ENCODE results near the gene CGGBP1.

The CGGBP1 gene, protein sequence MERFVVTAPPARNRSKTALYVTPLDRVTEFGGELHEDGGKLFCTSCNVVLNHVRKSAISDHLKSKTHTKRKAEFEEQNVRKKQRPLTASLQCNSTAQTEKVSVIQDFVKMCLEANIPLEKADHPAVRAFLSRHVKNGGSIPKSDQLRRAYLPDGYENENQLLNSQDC

DNA sequence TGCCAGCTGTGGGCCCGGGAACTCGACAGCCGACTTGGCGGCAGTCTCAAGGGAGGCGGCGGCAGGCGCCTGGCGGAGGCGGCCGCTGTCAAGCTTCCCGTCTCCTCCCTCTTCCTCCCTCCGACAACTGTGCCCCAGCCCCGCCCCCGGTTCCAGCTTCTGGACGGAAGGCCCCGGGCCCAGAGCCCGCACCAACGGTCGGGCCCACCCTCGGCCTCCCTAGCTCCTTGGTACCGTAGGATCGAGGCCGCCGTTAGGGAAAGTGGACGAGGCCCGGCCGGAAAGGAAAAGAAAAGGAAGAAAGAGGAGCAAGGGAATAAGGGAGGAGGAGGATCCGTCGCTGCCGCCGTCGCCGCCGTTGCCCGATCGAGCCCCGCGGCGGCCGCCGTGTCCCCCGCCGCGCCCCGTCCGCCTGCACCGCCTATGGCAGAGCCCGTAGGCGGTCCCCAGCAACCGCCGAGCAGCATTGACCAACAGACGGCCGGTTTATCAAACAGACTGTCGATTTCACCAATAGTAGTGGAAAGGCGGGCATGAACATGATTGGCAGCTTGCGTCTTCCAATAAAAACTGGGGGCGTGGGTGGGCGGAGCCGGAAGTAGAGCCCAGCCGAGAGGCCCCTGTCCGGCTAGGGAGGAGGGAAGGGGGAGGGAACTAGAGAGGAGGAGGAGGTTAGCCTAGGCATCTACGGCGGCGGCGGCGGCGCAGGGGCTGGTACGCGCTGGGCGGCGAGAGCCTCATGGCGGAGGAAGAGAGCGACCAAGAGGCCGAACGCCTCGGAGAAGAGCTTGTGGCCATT lies at the start of gene CGGBP1, which contains the start of gene ZNF654:
TSS of gene CGGBP1 (minus strand) at position 425 of the 799 bp plus-strand sequence. CDS start 3,029 bp downstream, outside the sequence.
TSS of gene ZNF654 (plus strand) at position 675 of the 799 bp plus-strand sequence. CDS start at position 740, 65 bp downstream.
- peak; percentile 99 for DNase-seq

DNA sequence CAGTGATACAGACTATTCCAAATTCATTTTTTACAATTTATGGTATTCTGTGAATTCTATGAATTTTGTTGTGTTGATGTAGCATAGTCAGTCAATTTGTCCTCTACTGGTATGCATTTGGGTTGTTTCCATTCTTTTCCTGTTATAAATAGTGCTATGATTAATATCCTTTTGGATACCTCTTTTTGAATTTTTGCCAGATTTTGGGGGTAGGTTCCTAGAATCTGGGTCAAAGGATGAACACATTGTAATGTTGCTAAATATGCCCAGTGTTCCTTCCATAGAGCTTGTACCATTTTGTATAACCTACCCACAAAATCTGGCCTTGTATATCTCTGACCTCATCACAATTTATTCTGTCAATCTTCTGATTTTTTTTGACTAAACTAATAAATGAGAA lies 46.5 kb upstream of the CGGBP1 start:
- DNase-seq = no peak

DNA sequence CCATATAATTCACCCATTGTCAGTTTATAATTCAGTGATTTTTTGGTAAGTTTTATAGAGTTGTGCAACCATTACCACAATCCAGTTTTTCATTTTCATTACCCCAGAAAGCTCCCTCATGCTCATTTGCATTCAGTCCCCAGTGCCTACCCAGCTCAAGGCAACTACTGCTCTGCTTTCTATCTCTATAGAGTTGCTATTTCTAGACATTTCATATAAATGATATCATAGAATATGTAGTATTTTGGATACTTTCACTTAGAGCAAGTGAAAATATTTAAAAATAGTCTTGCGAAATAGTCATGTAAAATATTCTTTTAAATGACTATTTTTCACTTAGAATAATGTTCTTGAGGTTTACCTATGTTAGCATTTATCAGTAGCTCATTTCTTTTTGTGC lies 42.3 kb upstream of the CGGBP1 start:
- DNase-seq = no peak

DNA sequence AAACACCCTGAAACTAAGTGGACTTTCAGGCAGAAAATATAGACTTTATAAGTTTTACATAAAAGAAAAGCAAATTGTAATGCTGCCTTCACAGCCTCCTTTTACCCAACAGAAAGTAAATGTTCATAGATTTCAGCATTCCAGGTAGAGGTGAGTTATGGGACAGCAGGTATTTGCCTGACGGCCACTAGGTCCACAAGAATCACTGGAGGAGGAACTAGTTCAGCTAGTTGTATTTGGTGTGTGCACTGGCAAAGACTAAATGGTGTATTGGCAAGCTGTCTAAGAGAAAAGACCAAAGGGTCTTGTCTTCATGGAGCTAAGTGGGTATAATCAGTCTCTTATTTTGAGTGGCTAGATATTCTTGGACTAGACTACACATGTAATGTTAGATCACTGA lies 34.5 kb upstream of the CGGBP1 start:
- no peak for DNase-seq

DNA sequence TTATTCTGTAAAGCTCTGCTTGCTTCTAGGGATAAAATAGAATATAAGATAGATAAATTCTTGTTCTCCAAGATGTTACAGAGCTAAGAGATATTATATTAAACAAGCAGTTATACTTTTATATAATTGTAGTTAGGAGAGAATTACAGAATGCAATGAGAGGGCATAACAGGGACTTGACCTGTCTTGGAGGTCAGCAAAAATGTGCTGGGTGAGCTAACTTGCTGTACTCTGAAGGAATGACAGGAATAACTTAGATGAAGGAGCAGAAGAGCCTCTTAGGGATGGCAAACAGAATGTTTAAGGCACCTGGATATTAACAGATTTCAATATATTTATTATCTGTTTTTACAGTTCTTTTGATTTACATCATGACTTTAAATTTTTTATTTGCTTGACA lies 33.5 kb upstream of the CGGBP1 start:
- no peak for DNase-seq

DNA sequence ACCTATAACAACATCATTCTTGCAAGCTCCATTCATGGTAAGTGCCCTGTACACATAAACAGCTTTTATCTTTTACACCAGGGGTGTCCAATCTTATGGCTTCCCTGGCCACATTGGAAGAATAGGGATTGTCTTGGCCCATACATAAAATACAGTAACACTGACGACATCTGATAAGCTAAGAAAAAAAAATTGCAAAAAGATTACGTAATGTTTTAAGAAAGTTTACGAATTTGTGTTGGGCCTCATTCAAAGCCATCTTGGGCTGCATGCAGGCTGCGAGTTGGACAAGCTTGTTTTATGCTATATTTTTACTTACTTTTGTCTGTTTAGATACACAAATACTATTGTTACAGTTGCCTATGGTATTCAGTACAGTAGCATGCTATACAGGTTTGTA lies 31.9 kb upstream of the CGGBP1 start:
- no peak for DNase-seq

DNA sequence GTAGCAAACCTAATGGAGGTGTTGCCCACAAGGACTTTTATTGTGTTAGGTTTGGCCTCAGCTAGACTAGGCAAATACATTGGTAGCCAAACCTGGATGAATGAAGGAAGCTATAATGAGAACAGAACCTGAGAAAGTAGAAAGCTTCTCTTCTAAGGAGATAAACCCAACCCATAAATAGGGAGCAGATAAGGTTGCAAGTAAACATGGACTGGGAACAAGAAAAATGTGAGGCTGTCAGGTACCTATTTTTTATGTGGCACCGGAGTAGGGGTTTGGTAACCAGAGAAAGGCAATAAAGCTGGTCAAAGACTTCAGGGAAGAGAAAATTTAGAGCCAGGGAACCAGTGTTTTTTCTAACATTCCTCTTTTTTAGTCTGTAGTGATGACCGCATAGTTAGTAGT lies 25.3 kb upstream of the CGGBP1 start:
- no peak for DNase-seq

DNA sequence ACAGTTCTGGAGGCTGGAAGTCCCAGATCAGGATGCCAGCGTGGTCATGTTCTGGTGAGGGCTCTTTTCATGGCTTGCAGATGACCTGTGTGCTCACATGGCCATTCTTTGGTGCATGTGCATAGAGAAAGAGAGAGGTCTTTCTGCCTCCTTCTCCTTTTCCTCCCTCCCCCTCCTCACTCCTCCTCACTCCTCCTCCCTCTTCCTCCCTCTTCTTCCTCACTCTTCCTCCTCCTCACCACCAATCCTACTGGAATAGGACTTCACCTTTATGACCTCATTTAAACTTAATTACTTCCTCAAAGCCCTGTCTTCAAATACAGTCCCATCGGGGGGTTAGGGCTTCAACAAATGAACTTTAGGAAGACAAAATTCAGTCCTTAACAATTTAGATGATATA lies 24.0 kb upstream of the CGGBP1 start:
- DNase-seq = no peak

DNA sequence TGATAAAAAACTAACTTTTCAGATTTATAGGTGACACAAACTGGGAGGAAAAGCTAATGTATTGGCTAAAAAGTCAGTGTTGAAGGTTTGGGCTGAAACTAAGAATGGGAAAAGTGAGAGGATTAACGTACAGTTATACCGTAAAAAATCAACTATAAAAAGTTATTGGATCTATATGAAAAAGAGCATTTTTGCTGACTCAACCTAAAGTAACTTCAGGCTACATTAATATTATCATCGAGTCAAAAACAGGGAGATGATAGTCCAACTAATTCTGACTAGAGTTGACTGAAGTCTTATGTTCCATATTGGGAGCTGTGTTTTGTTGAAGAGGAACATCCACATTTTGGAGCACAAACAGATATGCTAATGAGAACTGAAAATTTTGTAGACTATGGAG lies 20.1 kb upstream of the CGGBP1 start:
- no peak for DNase-seq

DNA sequence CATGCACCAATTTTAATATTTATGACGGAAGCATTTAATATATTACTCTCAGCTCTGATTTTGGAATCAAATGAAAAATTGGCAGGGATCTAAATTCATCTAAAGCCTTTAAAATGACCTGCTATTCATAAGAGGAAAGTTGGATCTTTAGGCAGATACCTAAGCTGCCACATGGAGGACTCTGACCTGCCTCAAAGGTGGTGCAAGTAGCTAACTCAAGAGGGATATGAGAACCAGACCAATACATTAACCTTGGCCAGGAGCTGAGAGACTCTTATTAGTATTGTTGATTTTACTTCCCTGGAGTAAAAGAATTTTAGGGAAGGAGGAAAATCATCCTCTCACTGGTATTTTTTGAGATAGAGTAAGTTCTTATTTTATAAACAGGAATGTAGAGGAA lies 17.9 kb upstream of the CGGBP1 start:
- no peak for DNase-seq

DNA sequence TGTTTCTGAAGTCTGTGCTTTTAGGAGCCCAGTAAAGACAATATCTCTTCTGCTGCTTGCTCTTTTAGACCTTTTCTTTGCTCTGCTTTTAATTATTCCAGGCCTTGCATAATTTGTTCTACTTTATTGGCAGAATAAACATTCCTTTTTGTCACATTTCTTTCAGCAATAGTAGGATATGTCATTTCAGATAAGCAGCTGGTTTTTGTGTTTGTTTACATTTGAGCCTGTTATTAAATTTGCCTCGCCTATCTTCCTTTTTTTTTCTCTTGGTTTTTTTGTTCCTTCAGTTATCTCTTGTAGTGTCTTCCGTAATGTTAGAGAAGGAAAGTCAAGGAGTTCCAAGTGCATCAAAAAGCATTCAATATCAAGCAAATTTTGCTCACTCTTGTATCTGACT lies 16.7 kb upstream of the CGGBP1 start:
- no peak for DNase-seq

DNA sequence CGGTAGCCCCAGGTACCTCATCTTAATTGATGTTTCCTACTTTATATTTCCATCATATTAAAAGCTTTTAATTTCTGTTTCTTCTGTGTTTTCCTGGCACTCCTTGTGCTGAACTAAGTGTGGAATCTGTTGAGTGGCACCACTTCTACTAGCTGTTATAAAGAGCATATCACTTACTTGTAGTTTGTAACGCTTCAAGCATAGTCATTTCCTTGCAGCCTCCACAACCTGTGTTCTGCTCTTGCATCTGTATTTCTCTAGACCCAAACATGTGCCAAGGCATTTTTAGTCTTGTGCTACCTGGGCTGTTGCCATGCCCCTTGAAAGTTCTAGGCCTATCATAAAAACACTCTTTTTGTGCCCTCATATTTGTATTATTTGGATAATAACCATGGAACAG lies 16.3 kb upstream of the CGGBP1 start:
- no peak for DNase-seq

DNA sequence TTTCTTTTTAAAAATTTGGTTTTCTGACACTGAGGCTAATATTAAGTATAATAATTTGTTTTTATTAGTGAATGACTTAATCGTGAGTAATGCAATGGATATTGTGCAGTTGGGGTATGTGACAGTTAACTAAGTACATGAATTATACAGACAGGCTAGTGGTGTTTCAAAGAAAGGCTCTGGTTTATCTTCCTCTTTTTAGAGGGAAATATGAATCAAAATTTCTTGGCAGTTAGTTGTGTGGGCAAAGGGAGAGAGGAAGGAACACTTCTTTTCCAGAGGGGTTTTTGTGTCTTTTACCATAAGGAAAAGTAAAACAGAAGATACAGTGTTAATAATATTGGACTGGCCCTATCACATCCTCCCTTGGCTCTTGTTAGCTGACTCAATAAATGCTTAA lies 2.9 kb upstream of the CGGBP1 start:
- no peak for DNase-seq

DNA sequence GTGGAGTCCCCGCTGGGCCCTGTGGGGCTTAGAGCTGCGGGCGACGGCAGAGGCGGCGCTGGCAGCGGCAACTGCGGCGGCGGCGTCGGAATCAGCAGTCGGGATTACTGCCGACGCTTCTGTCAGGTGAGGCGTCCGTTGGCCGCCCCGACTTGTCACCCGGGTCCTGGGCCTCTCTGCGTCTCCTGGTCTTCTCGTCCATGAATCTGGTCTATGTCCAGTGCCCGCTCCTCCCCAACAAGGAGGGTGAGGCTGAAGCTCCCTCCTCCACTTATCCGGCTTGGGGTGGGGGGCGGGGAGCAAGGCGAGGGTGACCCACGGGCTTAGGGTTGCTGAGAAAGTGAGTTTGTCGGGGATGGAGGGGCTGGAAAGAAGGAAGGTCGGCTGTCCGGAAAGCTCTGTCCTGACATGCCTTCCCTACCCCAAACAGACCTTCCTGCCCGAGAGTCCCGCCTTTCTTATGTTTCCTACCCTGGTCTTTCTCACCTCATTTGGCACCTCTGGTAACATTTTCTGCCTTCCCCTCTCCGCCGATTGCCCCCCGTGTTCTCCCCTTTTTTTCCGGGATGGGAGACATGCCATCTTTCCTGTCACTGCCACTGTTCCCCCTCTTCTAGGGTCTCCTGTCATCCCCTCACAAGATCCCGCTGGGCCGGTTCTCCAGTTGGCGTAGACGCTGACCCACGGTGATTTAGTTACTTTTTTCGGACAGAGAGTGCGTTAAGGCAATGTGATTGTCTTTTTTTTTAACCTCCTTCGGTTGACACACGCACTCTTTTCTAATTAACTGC lies 770 bp upstream of the CGGBP1 start:
- no peak for DNase-seq

DNA sequence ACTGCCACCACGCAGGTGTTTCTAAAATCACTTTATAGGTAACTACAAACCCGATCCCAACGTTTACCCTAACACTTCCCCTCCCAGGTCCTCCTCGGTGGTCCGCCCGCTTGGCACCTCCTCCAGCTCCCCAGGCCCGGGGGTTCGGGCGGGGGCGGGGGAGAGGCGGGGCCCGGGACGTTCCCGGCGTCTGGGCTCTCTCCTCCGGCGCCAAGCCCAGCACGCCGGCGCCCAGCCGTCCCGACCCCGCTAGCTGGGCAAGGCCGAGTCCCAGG lies 562 bp downstream of the CGGBP1 start:
- no peak for DNase-seq

DNA sequence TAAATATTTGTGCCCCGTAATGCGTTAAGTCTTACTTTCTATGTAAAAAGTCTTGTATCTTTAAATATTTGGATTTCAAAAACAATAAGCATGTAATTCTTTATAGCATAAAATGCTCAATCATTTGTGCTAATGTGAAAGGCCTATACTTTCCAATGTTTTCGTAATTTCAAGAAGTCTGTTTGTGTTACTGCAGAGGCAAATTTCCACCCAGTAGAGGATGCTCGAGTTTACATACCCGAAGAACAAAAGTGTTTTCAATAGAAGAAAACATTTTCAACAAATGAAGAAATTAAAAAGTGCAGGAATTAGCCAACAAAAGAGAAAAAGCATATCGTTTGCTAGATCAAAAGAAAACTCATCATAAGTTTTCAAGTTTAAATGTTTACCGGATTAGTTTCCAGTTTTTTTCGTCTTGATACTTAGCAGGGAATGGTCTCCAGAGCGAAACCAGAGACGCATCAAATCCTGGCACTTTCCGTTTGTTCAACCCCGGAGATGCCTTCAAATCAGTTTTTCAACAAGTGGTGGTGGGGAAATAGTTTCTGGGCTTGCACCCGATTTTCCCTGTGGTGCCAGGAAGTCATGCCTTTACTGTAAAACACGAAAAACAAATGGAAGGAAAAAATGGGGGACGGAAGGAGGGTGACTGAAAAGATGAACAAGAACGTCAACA lies 1.0 kb downstream of the CGGBP1 start:
- DNase-seq = no peak

DNA sequence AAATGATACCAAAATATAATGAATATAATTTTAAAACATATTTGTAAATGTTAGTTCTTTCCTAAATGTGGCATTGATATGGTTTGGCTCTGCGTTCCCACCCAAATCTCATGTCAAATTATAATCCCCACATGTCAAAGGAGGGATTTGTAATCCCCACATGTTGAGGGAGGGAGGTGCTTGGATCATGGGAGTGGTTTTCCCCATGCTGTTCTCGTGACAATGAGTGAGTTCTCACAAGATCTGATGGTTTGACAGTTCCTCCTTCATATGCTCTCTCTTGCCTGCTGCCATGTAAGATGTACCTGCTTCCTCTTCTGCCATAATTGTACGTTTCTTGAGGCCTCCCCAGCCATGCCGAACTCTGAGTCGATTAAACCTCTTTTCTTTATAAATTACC lies 12.0 kb downstream of the CGGBP1 start:
- DNase-seq = no peak

DNA sequence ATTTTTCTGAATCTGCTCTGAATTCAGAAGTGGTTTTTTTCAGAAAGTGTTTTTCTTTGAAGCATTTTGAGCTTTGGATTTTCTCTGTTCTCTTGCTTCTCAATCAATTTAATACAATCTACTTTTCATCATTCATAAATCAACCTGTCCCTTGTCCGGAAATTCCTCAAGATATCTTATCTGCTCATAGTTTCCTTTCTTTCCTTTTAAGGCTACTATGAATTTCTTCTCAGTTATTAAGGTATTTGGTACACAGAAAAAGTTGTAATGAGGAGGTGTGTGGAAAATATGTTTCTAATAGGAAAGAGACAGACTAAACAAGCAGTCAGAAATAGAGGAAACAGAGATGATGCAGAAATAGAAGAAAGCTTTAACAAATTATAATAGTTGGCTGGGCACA lies 14.4 kb downstream of the CGGBP1 start:
- no peak for DNase-seq

DNA sequence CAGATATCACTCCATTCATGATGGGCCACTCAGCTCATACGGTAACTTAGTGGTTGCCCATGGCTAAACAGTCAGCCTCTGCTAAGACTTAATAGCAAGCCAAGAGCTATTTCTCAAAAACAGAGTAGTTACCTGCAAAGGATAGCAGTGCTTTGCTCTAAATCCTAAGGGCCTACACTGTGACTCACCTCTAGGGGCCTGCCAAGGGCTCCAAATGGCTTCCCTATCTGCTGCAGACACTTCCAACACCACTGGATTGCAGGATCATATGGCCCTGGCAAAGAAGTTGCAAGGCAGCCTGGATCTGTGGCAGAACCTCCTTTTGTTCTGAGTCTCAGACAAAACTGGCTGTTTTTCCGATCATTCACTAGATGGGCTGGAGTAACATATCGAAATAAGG lies 17.8 kb downstream of the CGGBP1 start:
- no peak for DNase-seq

DNA sequence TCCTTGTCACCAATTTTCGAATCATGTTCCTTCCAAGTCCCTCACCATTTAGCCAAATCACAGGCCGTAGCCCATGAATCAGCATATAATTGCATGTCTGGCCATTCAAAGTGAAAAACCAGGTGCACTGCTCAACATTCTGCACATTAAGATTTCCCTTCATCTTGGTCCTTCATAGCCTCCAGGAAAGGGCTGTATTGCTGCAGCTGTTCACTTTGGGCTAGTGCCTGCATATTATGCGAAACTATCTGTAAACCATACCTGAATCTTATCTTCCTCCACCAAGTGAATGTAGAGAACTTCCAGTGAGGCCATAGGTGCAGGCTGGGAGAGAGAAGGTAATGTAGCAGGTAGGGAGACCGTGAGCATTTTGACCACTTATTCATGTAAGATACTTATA lies 18.3 kb downstream of the CGGBP1 start:
- no peak for DNase-seq

DNA sequence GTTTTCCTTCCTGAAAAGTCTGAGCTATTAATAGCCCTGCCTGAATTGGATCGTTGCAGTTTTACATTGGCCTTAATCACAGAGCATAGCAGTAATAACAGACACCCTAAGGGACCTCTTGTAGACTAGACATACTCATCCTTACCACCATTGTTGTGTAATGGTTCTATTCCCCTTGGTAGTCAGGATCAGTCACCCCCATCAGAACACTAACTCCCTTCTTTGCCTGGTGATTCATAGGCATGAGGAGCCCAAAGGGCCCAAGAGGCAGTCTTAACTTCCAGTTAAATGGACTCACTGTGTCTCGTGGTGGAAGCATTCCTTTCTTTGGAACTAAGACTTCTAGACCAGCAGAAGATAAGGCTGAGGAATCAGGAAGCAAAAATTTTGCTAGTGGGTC lies 20.2 kb downstream of the CGGBP1 start:
- DNase-seq = no peak

DNA sequence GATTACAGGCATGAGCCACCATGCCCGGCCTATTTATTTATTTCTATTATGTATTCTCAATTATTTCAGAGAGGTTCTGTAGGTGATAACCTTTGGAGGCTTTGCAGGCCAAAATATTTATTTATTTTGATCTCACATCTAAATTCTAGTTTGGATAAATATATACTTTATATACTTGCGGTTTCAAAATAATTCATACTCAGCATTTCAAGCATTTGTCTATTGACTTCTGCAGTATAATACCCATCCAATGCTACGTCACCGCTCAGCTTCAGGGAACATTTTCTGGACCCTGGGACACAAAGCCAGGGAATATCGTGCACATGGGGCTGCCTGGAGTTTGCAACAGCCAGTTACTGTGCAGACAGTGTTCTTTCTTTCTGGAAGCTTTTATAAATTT lies 22.6 kb downstream of the CGGBP1 start:
- DNase-seq = no peak

DNA sequence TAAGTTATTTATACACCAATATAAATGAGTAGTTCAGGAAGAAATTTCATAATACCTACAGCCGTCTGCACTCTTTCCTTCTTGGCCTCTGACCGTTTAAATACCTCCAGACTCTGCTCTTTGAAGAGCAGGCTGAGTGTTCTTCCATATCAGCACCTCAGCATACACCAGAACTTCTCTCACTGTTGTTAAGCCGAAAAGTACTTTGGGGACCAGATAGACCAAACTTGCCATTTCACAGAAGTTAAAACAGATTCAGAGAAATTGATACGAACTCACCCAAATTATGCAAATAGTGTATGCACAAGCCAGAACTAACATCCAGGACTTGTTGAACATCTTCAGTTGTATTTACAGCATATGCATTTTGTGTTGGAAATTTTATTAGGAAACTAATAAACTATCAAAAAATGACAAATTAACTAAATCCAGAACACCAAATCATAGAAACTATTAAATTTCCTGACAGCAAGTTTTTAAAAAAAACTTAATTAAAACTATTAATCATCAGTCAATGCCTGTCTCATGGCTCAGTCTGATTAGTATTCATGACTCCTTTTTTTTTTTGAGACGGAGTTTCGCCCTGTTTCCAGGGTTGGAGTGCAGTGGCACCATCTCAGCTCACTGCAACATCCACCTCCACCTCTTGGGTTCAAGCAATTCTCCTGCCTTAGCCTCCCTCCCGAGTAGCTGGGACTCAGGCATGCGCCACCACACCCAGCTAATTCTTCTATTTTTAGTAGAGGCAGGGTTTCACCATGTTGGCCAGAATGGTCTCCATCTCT lies 24.1 kb downstream of the CGGBP1 start:
- no peak for DNase-seq

All from activated CD8-positive, alpha-beta memory T cell treated with anti-CD3 and anti-CD28 coated beads, Interleukin-2, amount 50 U/mL, for 4 hours (primary cell).